Activated naive CD4-positive, alpha-beta T cell treated with anti-CD3 and anti-CD28 coated beads for 36 hours (primary cell): ENCODE results near the gene CCS. TPM values are rescaled to one million over a fixed set of nuclear protein-coding genes. Genes with fewer than 3 reads are reported as not detected.

Source experiments
- CTCF ChIA-PET: fragments of 350-600 bp; sonication (Branson Sonifier 250); formaldehyde crosslinking; loops from one replicate; lab custom pipeline; 2021; ENCODE audit warnings: antibody characterized with exemption; lab: Charles Lee
- DNase-seq: peaks from one replicate; pipeline ENCODE4 v3.0.0-alpha.2; 2020
- H3K27ac Mint-ChIP-seq: one replicate; pipeline ENCODE4 v1.8.0; 2021; ENCODE audit warnings: mild to moderate bottlenecking, mixed read lengths
- H3K27me3 Mint-ChIP-seq: one replicate; pipeline ENCODE4 v1.8.0; 2021; ENCODE audit warnings: low read depth, mixed read lengths
- H3K36me3 Mint-ChIP-seq: one replicate; pipeline ENCODE4 v1.8.0; 2021; ENCODE audit warnings: low read depth, mixed read lengths
- H3K4me1 Mint-ChIP-seq: one replicate; pipeline ENCODE4 v1.8.0; 2021; ENCODE audit warnings: low read depth, mixed read lengths
- H3K4me3 Mint-ChIP-seq: one replicate; pipeline ENCODE4 v1.8.0; 2021; ENCODE audit warnings: mild to moderate bottlenecking, moderate library complexity, mixed read lengths
- H3K9me3 Mint-ChIP-seq: one replicate; pipeline ENCODE4 v1.8.0; 2021; ENCODE audit warnings: mixed read lengths
- intact Hi-C: fragments of 100-400 bp; cut with micrococcal nuclease; formaldehyde crosslinking; loops from one replicate; pipeline ENCODE4 v1.15.1; 2023
- total RNA-seq, 2 experiments: library from RNA; stranded (reverse); gene quantifications; one replicate each; pipeline ENCODE4 v1.2.3, GENCODE V29; 2021

CCS gene
- total RNA-seq, 2 experiments from 2014 or later: 22.6 to 22.8 TPM

GRCh38 chr11:66653123-66653522 lies 60.1 kb downstream of the CCS start:
- Mint-ChIP-seq H3K4me1 (peaks cover 39% of the 10 kb centered on the region), H3K27me3 (no peaks in the 10 kb centered on the region), H3K36me3 (peaks cover 41% of the 10 kb centered on the region), H3K9me3 (no peaks in the 10 kb centered on the region), H3K4me3 (no peak overlapping the region), H3K27ac (peak overlapping the region; percentile 74)
- DNase-seq: no peak
- CTCF ChIA-PET: interaction anchor here (0.7 to 1.8 kb wide), 2 partner anchors 9 to 37 kb away, joined by 3 to 6 read pairs; no protein-coding TSS in a partner anchor
- intact Hi-C loops: no loop called here

Other genes with a start within 250 kb of the CCS start
- 10 to 100 TPM; 24.0 to 25.3 TPM for gene BRMS1, start 248.1 kb upstream of the CCS start, total RNA-seq
- 1 to 10 TPM; 5.4 to 5.8 TPM for gene B4GAT1, start 245.6 kb upstream of the CCS start, total RNA-seq
- 1 to 10 TPM; 6.6 to 7.4 TPM for gene SLC29A2, start 221.4 kb upstream of the CCS start, total RNA-seq
- gene NPAS4, start 172.2 kb upstream of the CCS start, total RNA-seq: not detected
- gene MRPL11, start 154.3 kb upstream of the CCS start, total RNA-seq: 100 to 1,000 TPM; 143 to 144 TPM
- gene PELI3, start 126.3 kb upstream of the CCS start, total RNA-seq: 1 to 10 TPM; 2.3 to 2.4 TPM
- 10 to 100 TPM; 73.8 to 80.1 TPM for gene DPP3, start 112.8 kb upstream of the CCS start, total RNA-seq
- gene BBS1, start 82.5 kb upstream of the CCS start, total RNA-seq: 10 to 100 TPM; 10.1 to 10.9 TPM
- 10 to 100 TPM; 11.5 to 13.4 TPM for gene ZDHHC24, start 47.1 kb upstream of the CCS start, total RNA-seq
- under 1 TPM in 1 of 2 experiments, not detected in 1; 0.07 TPM for gene ACTN3, start 46.3 kb upstream of the CCS start, total RNA-seq
- under 1 TPM; 0.64 to 0.96 TPM for gene CTSF, start 24.6 kb upstream of the CCS start, total RNA-seq
- gene CCDC87, start 122 bp upstream of the CCS start, total RNA-seq: under 1 TPM; 0.07 to 0.12 TPM
- 100 to 1,000 TPM; 160 to 173 TPM for gene RBM14, start 23.4 kb downstream of the CCS start, total RNA-seq
- gene RBM4, start 45.5 kb downstream of the CCS start, total RNA-seq: 10 to 100 TPM; 85.9 to 98.1 TPM
- gene RBM4B, start 84.7 kb downstream of the CCS start, total RNA-seq: 10 to 100 TPM; 10.9 to 11.7 TPM
- gene SPTBN2, start 136.0 kb downstream of the CCS start, total RNA-seq: 1 to 10 TPM; 1.8 to 3.0 TPM